NCI-H128 (cell line): ENCODE data around the gene GCSAM.
A peak's percentile ranks its signal among the peaks of the same experiment; 100 is the strongest.

Experiments
- DNase-seq: peaks from one replicate; lab custom pipeline; 2025; ENCODE audit not compliant: unreplicated experiment; lab: John Stamatoyannopoulos, UW

The GCSAM gene

DNA sequence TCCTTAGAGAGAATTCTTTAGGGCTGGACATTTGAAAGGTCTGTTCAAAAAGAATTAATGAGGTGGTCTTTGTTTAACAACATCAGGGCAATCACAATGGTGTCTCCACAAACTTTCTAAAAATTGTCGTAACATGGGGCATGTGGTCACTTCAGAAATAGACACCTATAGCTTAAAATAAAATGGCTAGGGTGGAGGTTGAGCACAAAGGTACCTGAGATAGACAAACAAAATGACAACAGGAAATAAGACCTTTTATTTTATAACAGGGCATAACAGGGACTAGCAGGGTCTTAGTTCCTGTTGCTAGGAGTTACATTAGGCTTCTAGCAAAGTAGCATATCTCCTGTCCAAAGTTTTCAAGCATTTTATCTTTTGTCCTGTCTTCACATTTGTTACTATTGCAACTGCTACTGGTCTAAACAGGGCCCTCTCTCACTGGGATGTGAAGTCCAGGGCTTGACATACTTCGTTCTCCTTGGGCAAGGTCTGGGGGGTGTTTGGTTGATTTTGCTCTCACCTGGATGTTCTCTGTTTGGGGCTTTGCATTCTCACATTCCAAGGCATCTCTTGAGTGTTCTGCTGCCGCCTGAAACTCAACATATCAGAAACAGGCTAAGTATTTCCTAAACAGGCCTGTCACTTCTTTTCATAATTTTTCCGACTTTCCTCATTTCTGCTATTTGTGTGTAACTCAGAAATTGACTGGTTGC lies 3.0 kb downstream of the GCSAM start:
- DNase-seq = no peak

DNA sequence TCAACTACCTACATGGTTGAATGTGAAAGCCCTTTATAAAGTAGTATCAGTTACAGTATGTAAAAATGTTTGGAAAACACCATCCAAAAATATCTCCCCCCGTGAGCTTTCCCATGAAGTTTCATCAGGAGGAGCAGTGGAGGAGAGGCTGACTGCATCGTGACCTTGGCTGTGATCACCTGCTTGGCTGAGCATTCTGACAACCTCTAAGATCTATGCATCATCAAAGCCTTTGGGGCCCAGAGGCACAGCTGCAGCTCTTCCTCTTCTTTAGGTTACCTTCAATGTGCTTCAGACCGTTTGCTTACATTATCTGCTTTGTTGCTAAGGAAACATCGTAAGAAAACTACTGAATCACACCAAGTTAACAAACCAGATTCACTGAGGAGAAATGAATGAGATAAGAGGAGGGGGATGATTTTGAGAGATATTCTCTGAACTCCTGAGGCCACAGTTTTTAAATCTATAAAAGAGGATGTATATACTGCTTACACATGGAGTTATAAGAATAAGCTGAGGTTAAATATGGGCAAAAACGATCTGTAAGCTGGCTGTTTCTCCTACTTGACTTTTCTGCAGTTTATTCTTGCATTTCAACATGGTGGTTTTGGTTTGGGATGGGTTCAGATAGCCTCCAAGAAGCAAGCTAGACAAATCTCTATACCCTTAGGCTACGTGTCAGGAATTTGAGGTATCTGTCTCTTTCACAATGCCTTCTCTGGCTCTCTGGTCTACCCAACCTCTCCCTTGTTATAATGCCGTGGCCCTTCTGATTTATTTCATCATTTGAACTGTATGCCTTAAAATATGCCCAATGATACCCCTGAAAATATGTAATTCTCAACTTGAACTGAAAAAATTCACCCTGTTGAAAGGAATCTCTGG lies 4.0 kb downstream of the GCSAM start:
- DNase-seq = no peak

DNA sequence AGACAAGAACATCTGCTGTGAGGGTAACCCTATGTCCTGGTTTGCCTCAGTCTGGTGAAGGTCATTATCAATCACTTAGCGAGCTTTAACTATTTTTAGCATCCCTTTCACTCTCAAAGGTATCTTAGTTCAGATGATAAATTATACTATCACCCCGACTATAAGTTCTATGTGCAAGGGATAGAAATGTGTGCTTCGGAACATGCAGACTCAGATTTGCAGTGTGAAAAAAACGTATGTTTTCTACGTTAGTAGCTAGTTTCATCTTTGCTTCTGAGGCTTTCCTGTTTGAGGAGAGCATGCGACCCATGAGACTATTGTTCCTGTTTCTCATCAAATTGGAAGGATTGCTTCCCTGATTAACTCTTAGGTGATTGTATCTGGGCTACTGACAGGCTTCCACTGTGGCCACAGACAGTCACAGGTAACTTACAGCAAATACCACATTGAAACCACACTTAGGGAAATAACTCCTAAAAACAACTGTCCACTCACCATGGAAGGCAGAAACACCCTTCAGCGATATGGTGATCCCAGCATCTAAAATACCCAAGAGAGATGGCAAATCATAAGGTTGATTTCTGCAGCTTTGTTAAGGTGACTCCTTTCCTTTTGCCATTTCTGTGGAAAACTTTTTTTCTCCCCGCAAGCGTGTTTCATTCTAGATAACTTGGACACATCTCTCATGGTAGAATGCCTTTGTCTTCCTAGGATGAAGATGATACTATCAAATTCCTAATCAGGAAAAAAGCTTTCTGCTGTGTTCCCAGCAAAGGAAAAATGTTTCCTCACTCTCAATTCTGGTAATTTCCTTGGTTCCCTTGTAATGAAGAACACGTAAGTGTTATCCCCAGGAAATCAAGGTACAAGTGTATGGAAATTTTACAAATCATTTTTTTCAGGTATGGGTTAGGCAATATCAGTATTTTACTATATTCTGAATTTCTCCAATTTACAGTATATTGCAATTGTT lies 5.2 kb downstream of the GCSAM start:
- DNase-seq = no peak

DNA sequence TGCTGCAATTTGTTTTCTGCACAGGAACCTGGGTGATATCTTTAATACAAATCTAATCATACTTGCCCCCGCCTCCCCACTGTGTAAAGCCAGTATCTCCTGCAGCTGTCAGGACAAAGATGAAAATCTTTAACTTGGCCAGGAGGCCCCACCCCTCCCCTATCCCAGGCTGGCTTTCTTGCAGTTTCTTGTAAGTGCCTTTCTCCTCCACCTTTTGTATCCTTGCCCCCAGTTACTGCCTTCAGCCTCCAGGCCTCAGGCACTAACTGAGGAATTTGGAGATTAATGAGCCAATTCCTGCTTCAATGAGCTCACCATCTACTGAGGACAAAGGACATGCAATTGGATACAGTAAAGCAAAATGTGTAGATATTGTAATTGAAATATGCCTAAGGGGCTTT lies 6.5 kb downstream of the GCSAM start:
- DNase-seq = no peak

DNA sequence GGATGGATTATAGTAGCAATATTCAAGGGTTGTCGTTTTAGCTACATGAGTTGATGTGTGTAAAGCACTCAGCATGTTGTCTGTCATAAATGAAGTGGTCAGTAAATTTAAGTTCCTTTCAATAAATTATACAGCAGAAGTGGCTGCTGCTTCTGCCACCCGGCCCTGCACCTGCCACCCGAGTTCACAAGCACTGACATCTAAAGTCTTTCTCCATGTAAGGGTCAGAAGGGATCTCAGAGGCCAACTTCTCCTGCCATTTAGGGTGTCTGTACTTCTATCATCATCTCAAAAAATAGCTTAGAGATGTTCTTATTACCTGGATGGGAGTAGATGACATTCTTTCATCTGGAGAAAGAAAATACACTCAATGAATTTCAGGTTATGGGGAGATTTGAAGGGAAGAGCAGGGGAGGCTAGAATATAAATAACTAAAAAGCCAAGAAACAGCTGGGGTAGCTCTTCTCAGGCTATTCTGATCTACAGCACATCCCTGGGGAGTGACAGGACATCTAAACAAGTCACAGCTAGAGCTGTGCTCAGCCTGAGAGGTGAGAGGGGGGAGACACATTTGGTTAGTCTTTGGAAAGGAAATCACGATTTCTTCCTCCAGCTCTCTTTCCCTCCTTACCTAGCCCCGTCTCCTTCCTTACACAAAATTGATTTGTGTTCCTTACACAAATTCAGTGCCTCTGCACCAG lies 8.0 kb downstream of the GCSAM start:
- DNase-seq = no peak

DNA sequence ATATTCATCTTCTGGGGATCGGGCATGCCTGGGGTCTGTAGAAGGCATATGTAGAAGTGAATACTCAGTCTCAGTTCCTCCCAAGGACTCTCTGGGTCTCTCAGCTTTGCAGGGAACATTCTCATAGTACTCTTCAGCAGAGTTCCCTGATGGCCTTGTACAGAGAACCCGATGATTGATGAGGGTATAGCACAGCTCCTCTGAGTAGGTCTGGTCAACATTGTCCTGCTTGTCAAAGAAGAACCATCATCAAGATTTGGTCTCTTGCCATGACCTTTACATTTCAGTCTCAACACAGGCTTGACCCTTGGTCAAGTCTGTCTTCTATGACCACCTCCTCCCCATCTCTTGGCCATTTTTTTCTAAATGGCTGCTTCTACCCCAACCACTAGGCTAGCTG lies 9.5 kb downstream of the GCSAM start:
- no peak for DNase-seq

DNA sequence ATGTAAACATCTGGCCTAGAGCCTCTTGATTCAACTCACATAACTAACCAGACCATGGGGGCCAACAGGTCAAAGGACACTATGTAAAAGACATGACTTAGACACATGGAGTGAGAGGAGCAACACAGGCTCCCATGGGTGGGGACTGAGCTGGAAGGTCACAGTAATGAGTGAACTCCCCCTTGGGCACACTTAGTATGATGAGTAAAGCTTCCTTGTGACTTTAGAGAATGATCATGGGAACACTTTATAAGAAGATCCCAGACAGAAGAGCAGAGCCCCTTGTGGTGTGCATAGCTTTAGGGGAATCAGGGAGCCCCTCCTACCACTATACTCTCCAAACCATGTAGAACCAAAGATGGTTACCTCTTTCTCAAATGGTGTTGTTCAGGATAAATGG lies 10.2 kb downstream of the GCSAM start:
- no peak for DNase-seq

DNA sequence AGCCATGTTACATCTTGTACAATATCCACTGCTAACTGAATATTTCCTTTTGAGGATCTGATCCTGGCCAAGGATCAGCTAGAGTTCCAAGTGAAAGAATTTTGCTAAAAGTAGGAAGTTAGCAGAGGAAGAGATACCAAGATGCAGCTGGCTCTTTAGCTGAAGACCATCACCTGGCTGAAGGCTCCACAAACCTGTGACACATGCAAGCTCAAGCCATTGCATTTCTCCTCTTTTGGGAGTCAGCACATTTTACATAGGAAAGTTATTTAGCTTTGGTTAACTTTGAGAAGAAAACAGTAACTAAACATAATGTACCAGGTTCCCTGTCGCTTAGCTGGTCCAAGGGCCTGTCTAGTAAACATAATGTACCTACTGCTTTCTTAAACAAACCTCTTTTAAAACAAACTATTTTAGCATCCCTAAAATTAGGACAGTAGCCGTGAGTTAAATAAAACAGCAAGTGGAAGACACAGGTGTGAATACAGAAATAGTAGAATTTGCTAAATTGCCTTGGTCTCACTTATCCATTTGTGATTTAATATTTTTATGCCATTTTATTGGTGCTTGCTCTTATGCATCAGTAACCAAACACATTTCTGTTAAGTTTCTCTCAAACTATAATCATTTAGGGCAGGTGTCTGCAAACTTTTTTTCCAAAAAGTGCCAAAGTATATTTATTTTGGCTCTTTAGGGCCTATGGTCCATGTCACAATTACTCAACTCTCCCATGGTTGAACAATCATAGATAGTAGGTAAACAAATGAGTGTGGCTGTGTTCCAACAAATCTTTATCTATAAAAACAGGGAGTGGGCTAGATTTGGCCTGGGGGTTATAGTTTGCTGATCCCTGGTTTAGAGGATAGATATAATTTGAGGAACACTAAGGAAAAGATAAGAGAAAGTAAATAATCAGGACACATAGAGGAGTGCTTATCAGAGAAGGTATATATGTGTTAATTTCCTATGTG lies 11.2 kb downstream of the GCSAM start:
- DNase-seq = no peak

DNA sequence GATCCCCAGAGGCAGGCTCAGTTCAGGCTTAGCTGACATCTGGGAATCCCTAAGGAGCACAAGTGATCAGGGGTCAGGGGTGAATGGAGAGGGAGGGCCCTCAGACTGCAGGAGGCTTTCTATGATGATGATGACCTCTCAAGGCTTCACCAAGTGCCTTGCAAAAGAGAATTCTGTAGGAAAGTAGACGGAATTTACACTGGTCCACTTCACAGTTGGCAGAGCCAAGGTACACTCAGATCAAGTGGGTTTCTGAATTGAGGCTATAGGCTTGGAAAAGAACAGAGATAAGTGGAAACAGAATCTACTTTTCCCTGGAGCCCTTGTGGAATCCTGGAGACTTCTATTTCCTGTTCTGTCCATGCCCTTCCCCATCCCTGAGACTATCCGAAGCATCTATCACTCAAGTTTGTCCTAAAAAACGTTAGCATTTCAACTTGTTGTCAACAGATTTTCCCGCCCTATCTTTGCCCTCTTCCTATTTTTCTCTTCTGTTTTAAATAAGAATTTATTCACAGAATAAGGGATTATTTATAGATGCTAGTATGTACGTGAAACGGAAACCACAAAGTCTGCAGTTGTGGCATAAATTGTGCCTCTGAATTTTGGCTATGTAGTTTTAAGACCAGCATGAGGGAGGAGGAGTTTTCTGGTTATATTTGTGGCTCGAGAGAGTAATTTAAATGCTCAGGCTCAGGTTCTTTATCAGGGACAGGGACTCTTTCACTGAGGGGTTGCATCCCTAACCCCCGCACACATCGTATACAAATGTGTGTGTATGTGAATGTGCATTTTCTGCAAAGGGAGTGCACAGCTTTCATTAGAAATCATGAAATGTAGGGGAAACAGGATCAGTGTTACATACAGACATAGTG lies 12.8 kb downstream of the GCSAM start:
- no peak for DNase-seq

DNA sequence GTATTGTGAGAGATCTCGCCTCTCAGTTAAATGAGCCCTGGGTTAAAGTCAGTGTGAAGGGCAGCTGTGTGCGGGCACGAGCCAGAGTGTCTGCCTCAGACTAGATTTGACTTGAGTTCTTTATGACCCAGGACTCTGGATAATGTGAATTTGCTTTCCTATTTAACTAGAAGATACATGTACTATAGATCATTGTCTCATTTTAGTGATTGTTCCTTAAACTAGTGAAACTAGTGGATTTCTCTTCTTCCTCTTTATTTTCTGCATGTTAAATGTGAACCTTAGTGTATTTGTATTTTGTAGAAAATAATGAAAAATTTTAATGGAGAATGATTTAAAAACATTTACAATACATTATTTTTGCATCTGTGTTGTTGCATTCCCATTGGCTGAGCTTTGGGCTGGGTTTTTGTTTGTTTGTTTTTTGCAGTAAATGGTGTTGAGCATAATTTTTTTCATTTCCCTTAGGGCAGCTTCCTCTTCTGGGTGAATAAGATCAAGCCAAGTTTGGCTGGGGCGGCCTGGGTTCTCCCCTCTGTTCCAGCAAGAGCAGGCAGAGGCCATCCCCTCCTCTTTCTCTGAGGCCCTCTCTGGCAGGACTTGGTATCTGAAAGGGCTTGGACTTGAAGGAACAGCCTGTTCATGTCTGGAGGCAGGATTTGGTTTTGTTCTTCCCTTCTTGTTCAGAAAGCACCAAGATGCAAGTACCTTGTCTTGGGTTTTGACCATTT lies 15.0 kb downstream of the GCSAM start:
- DNase-seq = no peak

DNA sequence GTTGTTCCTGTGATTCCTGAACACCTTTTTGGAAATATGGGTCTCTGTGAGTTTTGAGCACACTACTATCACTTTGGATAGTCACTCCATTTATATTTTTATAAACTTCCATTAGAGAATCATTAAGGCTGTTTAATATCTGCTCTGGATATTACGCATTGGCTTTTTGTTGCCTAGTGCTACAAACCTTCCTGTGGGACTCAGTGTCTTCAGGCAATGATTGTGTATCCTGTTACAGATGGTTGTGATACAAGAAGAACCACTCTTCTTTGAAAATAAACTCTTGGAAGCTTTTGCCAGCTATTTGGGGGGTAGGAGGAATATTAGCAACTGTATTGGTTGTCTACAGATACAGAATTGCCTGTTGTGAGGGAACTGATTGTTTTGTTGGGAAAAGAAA lies 15.6 kb downstream of the GCSAM start:
- DNase-seq = no peak

DNA sequence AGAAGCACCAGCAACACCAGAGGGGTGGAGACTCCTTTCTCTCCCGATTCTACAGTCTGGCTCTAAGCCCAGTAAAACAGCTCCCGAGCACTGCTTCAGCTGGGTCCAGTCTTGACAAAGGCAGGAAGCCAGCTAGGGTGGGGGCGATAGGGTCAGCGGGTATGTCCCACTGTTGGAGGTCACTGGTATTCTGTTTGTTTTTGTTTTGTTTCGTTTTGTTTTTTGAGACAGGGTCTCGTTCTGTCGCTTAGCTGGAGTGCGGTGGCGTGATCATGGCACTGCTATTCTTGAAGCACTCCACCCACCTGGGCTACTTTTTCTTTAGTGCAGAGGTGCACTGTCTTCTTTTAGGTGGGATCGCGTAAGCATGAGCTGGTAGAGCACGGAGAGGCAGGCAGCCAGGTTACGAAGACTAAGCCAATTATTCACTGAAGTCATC lies 16.3 kb downstream of the GCSAM start:
- DNase-seq = no peak

DNA sequence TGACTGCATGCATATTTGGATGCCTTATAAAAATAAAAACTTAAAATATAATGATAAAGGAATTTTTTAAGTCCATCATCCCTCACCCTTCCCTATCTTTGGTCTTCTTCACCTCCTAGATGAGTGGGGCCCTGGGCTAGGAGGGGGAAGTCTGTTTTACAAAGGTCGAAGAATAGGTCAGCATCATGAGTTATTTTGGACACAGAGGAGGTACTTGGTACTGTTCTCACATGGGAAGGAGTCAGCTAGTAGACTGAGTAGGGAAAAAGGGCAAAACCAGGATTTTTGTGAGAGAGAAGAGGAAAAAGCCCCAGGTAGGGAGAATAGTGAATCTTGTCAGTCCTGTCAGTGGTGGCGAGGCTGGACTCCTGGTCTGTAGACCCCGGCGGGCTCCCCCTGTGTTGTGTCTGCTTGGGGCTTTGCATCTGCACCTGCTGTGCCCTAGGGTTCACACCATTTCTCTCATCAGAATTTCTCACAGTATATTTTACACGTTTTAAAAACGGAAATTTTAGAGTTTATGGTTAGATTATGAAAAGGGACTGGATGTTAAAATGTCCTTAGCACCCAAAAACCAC lies 17.2 kb downstream of the GCSAM start:
- no peak for DNase-seq

DNA sequence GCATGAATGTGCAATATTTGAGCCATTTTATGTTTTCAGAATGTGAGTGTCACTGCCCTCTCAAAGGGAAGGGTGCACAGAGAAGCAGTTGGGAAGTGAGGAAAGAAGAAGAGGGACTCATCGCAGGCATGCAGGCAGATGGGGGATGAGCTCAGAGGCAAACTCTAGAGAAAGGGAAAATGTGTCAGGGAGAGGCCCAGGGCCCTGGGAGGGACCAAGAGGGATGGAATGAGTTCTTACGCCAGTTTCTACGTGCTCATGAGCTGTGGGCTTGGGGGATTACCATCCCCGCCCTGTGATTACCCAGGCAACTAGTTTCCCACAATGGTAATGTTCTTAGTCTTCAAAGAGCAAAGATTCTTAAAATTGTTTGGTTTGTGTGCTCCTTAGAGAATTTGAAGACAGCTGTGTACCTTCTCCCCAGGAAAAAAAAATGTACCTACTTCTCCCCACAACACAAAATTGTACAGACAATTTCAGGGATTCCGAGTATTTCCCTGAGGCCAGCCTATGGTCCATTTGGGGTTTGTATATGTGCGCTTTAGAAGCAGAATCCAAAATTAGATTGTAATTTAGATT lies 17.8 kb downstream of the GCSAM start:
- no peak for DNase-seq

DNA sequence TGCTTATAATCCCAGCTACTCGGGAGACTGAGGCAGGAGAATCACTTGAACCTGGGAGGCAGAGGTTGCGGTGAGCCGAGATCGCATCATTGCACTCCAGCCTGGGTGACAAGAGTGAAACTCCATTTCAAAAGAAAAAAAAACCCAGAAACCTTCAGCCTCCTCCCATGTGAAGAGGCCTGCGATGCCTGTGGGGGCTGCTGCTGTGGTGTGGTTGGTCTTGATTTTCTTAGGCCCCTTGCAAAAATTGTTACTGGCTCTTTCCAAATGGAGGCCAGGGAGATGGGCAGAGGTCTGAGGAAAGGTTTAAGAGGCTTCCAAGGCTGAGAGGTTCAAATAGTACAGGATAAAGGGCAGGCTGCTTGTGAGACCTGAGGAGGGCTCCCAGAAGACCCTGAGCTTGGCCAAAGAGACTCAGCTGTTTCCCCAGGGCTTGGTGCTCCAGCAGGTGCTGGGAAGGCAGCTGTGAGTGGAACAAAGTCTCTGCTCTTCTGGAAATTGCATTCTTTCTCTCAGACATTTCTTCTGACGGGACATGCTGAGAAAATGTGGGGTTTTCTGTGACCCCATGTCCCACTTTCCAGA lies 18.4 kb downstream of the GCSAM start:
- DNase-seq = no peak

DNA sequence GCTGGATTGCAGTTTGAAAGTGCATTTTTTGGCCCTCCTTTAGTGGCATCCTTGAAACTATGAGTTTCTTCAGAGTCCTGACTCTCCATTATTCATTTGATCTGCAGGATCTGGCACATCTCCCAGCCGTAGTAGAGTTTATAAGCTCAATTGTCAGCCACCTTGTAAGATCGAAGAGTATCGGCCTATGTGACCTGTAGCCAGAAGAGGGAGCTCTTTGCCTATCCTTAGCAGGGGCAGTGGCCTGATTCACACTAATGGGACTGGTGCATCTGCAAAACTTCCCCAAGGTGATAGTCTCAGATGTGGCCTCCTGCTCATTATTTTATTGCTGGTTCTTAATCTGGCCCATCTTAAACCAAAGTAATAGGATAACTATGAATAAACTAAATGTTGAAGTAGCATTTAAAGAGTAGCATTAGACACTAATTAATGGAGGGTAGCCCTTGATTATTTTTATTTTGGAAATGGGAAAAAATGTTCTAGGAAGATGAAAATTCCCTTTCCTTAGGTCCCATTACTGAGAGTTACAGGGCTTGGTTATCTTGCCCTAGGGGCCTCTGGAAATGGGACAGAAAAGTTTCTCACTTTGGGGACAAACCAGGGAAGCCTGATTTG lies 21.2 kb downstream of the GCSAM start:
- peak; percentile 67 for DNase-seq
